Pancreas (tissue), 10 donors: Measurements from ENCODE around the gene ZNF575. TPM values are rescaled to one million over a fixed set of nuclear protein-coding genes. Genes with fewer than 3 reads are reported as not detected.

Experiments
- ATAC-seq, 4 donors: fragments of 200-7000 bp; cut with Tn5 transposase; one replicate each; pipeline versions ENCODE4 v1.8.0 to v1.9.1; 2020; ENCODE audit warnings: mild to moderate bottlenecking in 4 of 4, moderate library complexity in 4 of 4
- DNase-seq, 6 donors: peaks; one replicate each; pipeline ENCODE4 v3.0.0-alpha.2; 2020
- FAIRE-seq: peaks from 2 replicates; lab custom pipeline; 2012; peaks lifted over from hg19 to GRCh38; lab: Jason Lieb, UNC
- H3K27ac ChIP-seq, 4 donors: fragments of 200-600 bp; sonication (generic); 1 replicate in 3 of 4; 2 replicates in 1 of 4; pipeline versions ENCODE4 v1.5.0 to v1.8.0; 2020
- H3K27me3 ChIP-seq, 4 donors: fragments of 200-600 bp; one replicate each; pipeline ENCODE4 v1.8.0; 2021
- H3K36me3 ChIP-seq, 3 donors: fragments of 200-600 bp; sonication (generic) in 1 of 3; one replicate each; pipeline versions ENCODE4 v1.5.0 to v1.8.0; 2020 to 2021
- H3K4me1 ChIP-seq, 3 donors: fragments of 200-600 bp; one replicate each; pipeline ENCODE4 v1.8.0; 2021
- H3K4me3 ChIP-seq, 4 donors: fragments of 200-600 bp; sonication (generic) in 2 of 4; one replicate each; pipeline versions ENCODE4 v1.5.0 to v1.8.0; 2020 to 2021
- H3K9me3 ChIP-seq, 4 donors: fragments of 200-600 bp; one replicate each; pipeline ENCODE4 v1.8.0; 2021
- WGBS, 2 donors: extraction: QIAGEN DNeasy Blood & Tissue Kit; methylation state at CpG; one replicate each; pipeline ENCODE4 v1.1.7; 2013; 5-methylcytosine and 5-hydroxymethylcytosine counted together
- intact Hi-C, 3 donors: fragments of 100-400 bp; cut with DNase I; formaldehyde crosslinking; loops; one replicate each; pipeline versions ENCODE4 v1.11.1 to v1.14.2; 2022
- polyA plus RNA-seq, 2 donors: library from polyadenylated mRNA; stranded (reverse); fragments of 200-250 nt; gene quantifications; one replicate each; pipeline ENCODE4 v1.2.3, GENCODE V29; 2013
- total RNA-seq, 6 donors: library from RNA; stranded (reverse); fragmentation: NEBNext Ultra II Directional in 4 of 6; extraction: Animal tissue kit (Norgen Biotek cat#: 25700) in 4 of 6; gene quantifications; one replicate each; pipeline versions ENCODE4 v1.2.1 to v1.2.4, GENCODE V29; 2021 to 2023
- TF ChIP-seq, protein P1 (sequence below), 4 donors: fragments of 200-600 bp; sonication (generic) in 3 of 4; IDR thresholded peaks; one replicate each; pipeline versions ENCODE4 v1.5.0 to v1.8.0; 2021; ENCODE audit warnings: antibody characterized with exemption in 4 of 4
- donor health status: healthy with polysubstance abuse.
- donor health status: DM: no; HTN: no; CAD: no; lungs with moderate emphysema.
- donor health status: DM: no; HTN: no; CAD: no.
- donor health status: control.
- donor health status: control.
- donor health status: Bipolar disorder and iron deficiency.
- donor health status: DM: yes; HTN: yes; CAD: no.
- donor health status: DM: no; HTN: no; CAD: no.
- donor health status: DM: no; HTN: no; CAD: no.
- donor health status: DM: yes; HTN: yes; CAD: no.

The ZNF575 gene
- total and polyA plus RNA-seq, 8 donors = 0.79 to 1.3 (median 1.2) TPM

DNA sequence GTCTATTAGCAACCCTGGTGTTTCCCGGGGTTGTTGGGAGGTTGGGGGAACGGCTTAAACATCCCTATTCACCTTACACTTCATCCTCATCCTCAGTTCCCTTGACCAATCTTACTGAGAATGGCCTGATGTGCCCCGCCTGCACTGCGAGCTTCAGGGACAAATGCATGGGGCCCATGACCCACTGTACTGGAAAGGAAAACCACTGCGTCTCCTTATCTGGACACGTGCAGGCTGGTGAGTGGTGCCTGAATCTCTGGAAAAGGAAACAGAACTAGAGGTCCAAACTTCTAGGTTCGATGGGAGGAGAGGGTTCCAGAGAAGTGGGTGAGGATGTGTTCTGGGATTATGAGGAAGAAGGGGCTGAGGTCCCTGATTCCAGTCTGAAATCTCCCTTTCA, 48.5 kb downstream of the ZNF575 start:
- ATAC-seq = no peak
- no peak overlapping the region for H3K27ac ChIP-seq

GRCh38 chr19:43582495-43582894, 49.5 kb downstream of the ZNF575 start:
- TF ChIP-seq, protein P1, sequence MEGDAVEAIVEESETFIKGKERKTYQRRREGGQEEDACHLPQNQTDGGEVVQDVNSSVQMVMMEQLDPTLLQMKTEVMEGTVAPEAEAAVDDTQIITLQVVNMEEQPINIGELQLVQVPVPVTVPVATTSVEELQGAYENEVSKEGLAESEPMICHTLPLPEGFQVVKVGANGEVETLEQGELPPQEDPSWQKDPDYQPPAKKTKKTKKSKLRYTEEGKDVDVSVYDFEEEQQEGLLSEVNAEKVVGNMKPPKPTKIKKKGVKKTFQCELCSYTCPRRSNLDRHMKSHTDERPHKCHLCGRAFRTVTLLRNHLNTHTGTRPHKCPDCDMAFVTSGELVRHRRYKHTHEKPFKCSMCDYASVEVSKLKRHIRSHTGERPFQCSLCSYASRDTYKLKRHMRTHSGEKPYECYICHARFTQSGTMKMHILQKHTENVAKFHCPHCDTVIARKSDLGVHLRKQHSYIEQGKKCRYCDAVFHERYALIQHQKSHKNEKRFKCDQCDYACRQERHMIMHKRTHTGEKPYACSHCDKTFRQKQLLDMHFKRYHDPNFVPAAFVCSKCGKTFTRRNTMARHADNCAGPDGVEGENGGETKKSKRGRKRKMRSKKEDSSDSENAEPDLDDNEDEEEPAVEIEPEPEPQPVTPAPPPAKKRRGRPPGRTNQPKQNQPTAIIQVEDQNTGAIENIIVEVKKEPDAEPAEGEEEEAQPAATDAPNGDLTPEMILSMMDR (IDR thresholded peaks at IDR 0.05) = no peak
- ATAC-seq (no peak), FAIRE-seq (no peak), DNase-seq (no peak)
- Histone ChIP-seq H3K9me3 (no peaks in the 10 kb centered on the region), H3K27ac (no peak overlapping the region), H3K27me3 (no peaks in the 10 kb centered on the region), H3K4me1 (peaks cover 0 to 8% (median 6%) of the 10 kb centered on the region in 3 donors), H3K36me3 (no peaks in the 10 kb centered on the region), H3K4me3 (no peak overlapping the region)
- WGBS, 2 donors = 74 to 81% methylated on average over 2 of the region's 2 CpGs
- intact Hi-C loops = no loop called here

More for the DNA sequence above, 48.5 kb downstream of the ZNF575 start:
- no peak for DNase-seq
- intact Hi-C loops = no loop called here
- H3K9me3 ChIP-seq = no peaks in the 10 kb centered on the region
- peaks cover 0 to 8% (median 6%) of the 10 kb centered on the region in 3 donors for H3K4me1 ChIP-seq
- TF ChIP-seq, protein P1 (IDR thresholded peaks at IDR 0.05) = no peak
- H3K27me3 ChIP-seq = no peaks in the 10 kb centered on the region
- FAIRE-seq = no peak
- no peaks in the 10 kb centered on the region for H3K36me3 ChIP-seq
- 65 to 75% methylated on average over 7 of the region's 7 CpGs for WGBS, 2 donors
- H3K4me3 ChIP-seq = no peak overlapping the region

DNA sequence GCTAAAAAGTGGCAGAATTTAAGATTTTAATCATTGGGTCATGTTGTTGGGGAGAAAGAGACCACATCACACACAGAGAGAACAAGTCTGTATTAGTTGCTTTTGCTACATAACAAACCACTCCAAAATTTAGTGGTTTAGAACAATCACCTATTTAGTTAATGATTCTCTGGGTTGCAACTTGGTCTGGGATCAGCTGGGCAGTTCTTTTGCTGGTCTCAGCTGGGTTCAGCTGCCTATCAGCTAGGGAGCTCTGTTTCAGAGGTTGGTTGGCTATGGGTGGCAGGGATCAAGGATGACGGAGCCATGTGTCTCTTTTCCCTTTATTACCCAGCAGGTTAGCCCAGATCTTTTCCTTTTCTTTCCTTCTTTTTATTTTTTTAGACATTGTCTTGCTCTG, 51.5 kb downstream of the ZNF575 start:
- H3K9me3 ChIP-seq = no peaks in the 10 kb centered on the region
- no peaks in the 10 kb centered on the region for H3K27me3 ChIP-seq
- no peak overlapping the region for H3K4me3 ChIP-seq
- FAIRE-seq (no peak), ATAC-seq (peak; percentile 24 to 70 (median 51)), DNase-seq (no peak)
- WGBS, 2 donors = 36 to 52% methylated on average over 1 of the region's 1 CpG
- peaks cover 0 to 8% (median 6%) of the 10 kb centered on the region in 3 donors for H3K4me1 ChIP-seq
- TF ChIP-seq, protein P1 (IDR thresholded peaks at IDR 0.05) = no peak
- H3K36me3 ChIP-seq = no peaks in the 10 kb centered on the region
- peak overlapping the region in 3 of 4 donors; percentile 34 to 60 (median 52) for H3K27ac ChIP-seq
- intact Hi-C loops = no loop called here

Other genes with a start within 250 kb of the ZNF575 start
- 1 to 10 TPM in 1 of 6 donors, under 1 TPM in 4, not detected in 1; 0.25 to 2.8 (median 0.28) TPM for gene CD177, start 179.5 kb upstream of the ZNF575 start, total RNA-seq
- gene CD177, start 179.5 kb upstream of the ZNF575 start, polyA plus RNA-seq = under 1 TPM; 0.14 to 0.42 TPM
- not detected for gene TEX101, start 118.3 kb upstream of the ZNF575 start, total RNA-seq
- gene TEX101, start 118.3 kb upstream of the ZNF575 start, polyA plus RNA-seq = not detected
- gene LYPD3, start 67.6 kb upstream of the ZNF575 start, total RNA-seq = under 1 TPM; 0.20 to 0.53 (median 0.31) TPM
- 1 to 10 TPM in 1 of 2 donors, under 1 TPM in 1; 0.38 to 1.7 TPM for gene LYPD3, start 67.6 kb upstream of the ZNF575 start, polyA plus RNA-seq
- gene PHLDB3, start 28.4 kb upstream of the ZNF575 start, total RNA-seq = 10 to 100 TPM in 2 of 6 donors, 1 to 10 TPM in 4; 7.2 to 12.8 (median 9.5) TPM
- 10 to 100 TPM; 22.3 to 33.7 TPM for gene PHLDB3, start 28.4 kb upstream of the ZNF575 start, polyA plus RNA-seq
- gene ETHE1, start 6.0 kb upstream of the ZNF575 start, total RNA-seq = 10 to 100 TPM in 5 of 6 donors, 1 to 10 TPM in 1; 8.7 to 21.3 (median 15.9) TPM
- gene ETHE1, start 6.0 kb upstream of the ZNF575 start, polyA plus RNA-seq = 10 to 100 TPM; 13.6 to 17.3 TPM
- gene XRCC1, start 42.3 kb downstream of the ZNF575 start, total RNA-seq = 10 to 100 TPM in 5 of 6 donors, 1 to 10 TPM in 1; 9.3 to 13.5 (median 12.0) TPM
- gene XRCC1, start 42.3 kb downstream of the ZNF575 start, polyA plus RNA-seq = 10 to 100 TPM; 15.0 to 19.3 TPM
- gene PINLYP, start 42.6 kb downstream of the ZNF575 start, total RNA-seq = 1 to 10 TPM in 2 of 6 donors, under 1 TPM in 4; 0.51 to 1.5 (median 0.60) TPM
- 1 to 10 TPM; 5.2 to 7.2 TPM for gene PINLYP, start 42.6 kb downstream of the ZNF575 start, polyA plus RNA-seq
- 10 to 100 TPM in 3 of 6 donors, 1 to 10 TPM in 3; 8.2 to 14.7 (median 11.0) TPM for gene IRGQ, start 62.9 kb downstream of the ZNF575 start, total RNA-seq
- gene IRGQ, start 62.9 kb downstream of the ZNF575 start, polyA plus RNA-seq = 1 to 10 TPM; 4.3 to 6.1 TPM
- 1 to 10 TPM; 5.2 to 8.6 (median 6.2) TPM for gene ZNF576, start 63.4 kb downstream of the ZNF575 start, total RNA-seq
- gene ZNF576, start 63.4 kb downstream of the ZNF575 start, polyA plus RNA-seq = 1 to 10 TPM; 7.5 to 8.4 TPM
- under 1 TPM in 4 of 6 donors, not detected in 2; 0.06 to 0.28 (median 0.22) TPM for gene SRRM5, start 78.9 kb downstream of the ZNF575 start, total RNA-seq
- 1 to 10 TPM in 1 of 2 donors, under 1 TPM in 1; 0.87 to 1.3 TPM for gene SRRM5, start 78.9 kb downstream of the ZNF575 start, polyA plus RNA-seq
- 10 to 100 TPM; 12.0 to 23.7 (median 17.4) TPM for gene ZNF428, start 86.4 kb downstream of the ZNF575 start, total RNA-seq
- gene ZNF428, start 86.4 kb downstream of the ZNF575 start, polyA plus RNA-seq = 10 to 100 TPM; 35.9 to 55.0 TPM
- gene CADM4, start 106.7 kb downstream of the ZNF575 start, total RNA-seq = 10 to 100 TPM in 2 of 6 donors, 1 to 10 TPM in 4; 5.9 to 11.3 (median 7.5) TPM
- gene CADM4, start 106.7 kb downstream of the ZNF575 start, polyA plus RNA-seq = 10 to 100 TPM in 1 of 2 donors, 1 to 10 TPM in 1; 9.8 to 10.5 TPM
- 10 to 100 TPM in 2 of 6 donors, 1 to 10 TPM in 4; 1.6 to 24.5 (median 3.1) TPM for gene PLAUR, start 137.0 kb downstream of the ZNF575 start, total RNA-seq
- gene PLAUR, start 137.0 kb downstream of the ZNF575 start, polyA plus RNA-seq = 1 to 10 TPM; 4.4 to 5.1 TPM
- gene IRGC, start 182.9 kb downstream of the ZNF575 start, total RNA-seq = not detected
- gene IRGC, start 182.9 kb downstream of the ZNF575 start, polyA plus RNA-seq = not detected
- gene SMG9, start 221.8 kb downstream of the ZNF575 start, total RNA-seq = 10 to 100 TPM in 3 of 6 donors, 1 to 10 TPM in 3; 6.6 to 20.1 (median 10.5) TPM
- gene SMG9, start 221.8 kb downstream of the ZNF575 start, polyA plus RNA-seq = 10 to 100 TPM; 22.3 to 23.0 TPM
- gene KCNN4, start 247.8 kb downstream of the ZNF575 start, total RNA-seq = 1 to 10 TPM in 3 of 6 donors, under 1 TPM in 3; 0.43 to 2.6 (median 0.82) TPM
- 1 to 10 TPM; 1.3 to 1.5 TPM for gene KCNN4, start 247.8 kb downstream of the ZNF575 start, polyA plus RNA-seq